Mesendoderm (in vitro differentiated cells): ENCODE data around the gene RANBP10.

Source experiments
- DNase-seq: peaks from one replicate; pipeline ENCODE4 v3.0.0; 2013
- H2AK5ac ChIP-seq: 2 replicates; pipeline ENCODE4 v1.6.1; 2013; ENCODE audit warnings: low read length, inconsistent platforms
- H2BK120ac ChIP-seq: 2 replicates; pipeline ENCODE4 v1.6.1; 2013; ENCODE audit warnings: low read depth, mild to moderate bottlenecking, low read length, moderate library complexity, mixed read lengths
- H2BK15ac ChIP-seq: replicated peaks from 2 replicates; pipeline ENCODE4 v1.6.1; 2013; ENCODE audit warnings: low read depth, mild to moderate bottlenecking, moderate library complexity
- H2BK5ac ChIP-seq: 2 replicates; pipeline ENCODE4 v1.6.1; 2013; ENCODE audit warnings: low read length, inconsistent platforms
- H3K18ac ChIP-seq: 2 replicates; pipeline ENCODE4 v1.6.1; 2013; ENCODE audit warnings: mild to moderate bottlenecking, low read length, mixed read lengths
- H3K23ac ChIP-seq: one replicate; pipeline ENCODE4 v1.6.1; 2013; ENCODE audit warnings: low read length
- H3K27ac ChIP-seq: 2 replicates; pipeline ENCODE4 v1.5.1; 2013; ENCODE audit warnings: low read depth, mild to moderate bottlenecking, inconsistent platforms, low read length, moderate library complexity
- H3K27me3 ChIP-seq: 2 replicates; pipeline ENCODE4 v1.6.1; 2013; ENCODE audit warnings: low read length, control low read depth, mild to moderate bottlenecking, inconsistent platforms; ENCODE audit not compliant: insufficient read depth, poor library complexity
- H3K36me3 ChIP-seq: 2 replicates; pipeline ENCODE4 v1.6.1; 2013; ENCODE audit warnings: low read length, inconsistent platforms; ENCODE audit not compliant: control insufficient read depth, insufficient read depth
- H3K4ac ChIP-seq: one replicate; pipeline ENCODE4 v1.6.1; 2013; ENCODE audit warnings: low read depth, mild to moderate bottlenecking, low read length, moderate library complexity
- H3K4me1 ChIP-seq: 2 replicates; pipeline ENCODE4 v1.6.1; 2013; ENCODE audit warnings: low read depth, low read length, inconsistent platforms; ENCODE audit not compliant: control insufficient read depth
- H3K4me2 ChIP-seq: 2 replicates; pipeline ENCODE4 v1.6.1; 2013; ENCODE audit warnings: low read length
- H3K4me3 ChIP-seq: 2 replicates; pipeline ENCODE4 v1.5.1; 2013; ENCODE audit warnings: mild to moderate bottlenecking, low read length
- H3K56ac ChIP-seq: one replicate; pipeline ENCODE4 v1.6.1; 2013; ENCODE audit warnings: low read length
- H3K79me1 ChIP-seq: 2 replicates; pipeline ENCODE4 v1.6.1; 2013; ENCODE audit warnings: low read length, inconsistent platforms
- H3K79me2 ChIP-seq: 2 replicates; pipeline ENCODE4 v1.6.1; 2013; ENCODE audit warnings: mild to moderate bottlenecking, low read length; ENCODE audit not compliant: control insufficient read depth, insufficient read depth
- H3K9ac ChIP-seq: 2 replicates; pipeline ENCODE4 v1.6.1; 2013; ENCODE audit warnings: low read length, inconsistent platforms
- H4K5ac ChIP-seq: one replicate; pipeline ENCODE4 v1.6.1; 2013; ENCODE audit warnings: low read length
- H4K8ac ChIP-seq: one replicate; pipeline ENCODE4 v1.6.1; 2013; ENCODE audit warnings: low read depth, mild to moderate bottlenecking, control low read depth, low read length, moderate library complexity
- WGBS: extraction: QIAGEN DNeasy Blood & Tissue Kit; methylation state at CpG from one replicate; pipeline ENCODE4 v1.1.7; 2013; ENCODE audit warnings: low lambda C conversion rate, missing lambda C conversion rate; ENCODE audit not compliant: insufficient coverage; ENCODE audit errors: extremely low coverage; 5-methylcytosine and 5-hydroxymethylcytosine counted together

RANBP10 gene

GRCh38 chr16:67720236-67720635, 86.1 kb downstream of the RANBP10 start:
- H4K8ac ChIP-seq = no peak overlapping the region
- no peak overlapping the region for H3K27ac ChIP-seq
- peaks cover 5% of the 10 kb centered on the region for H3K4me1 ChIP-seq
- H2BK120ac ChIP-seq = no peak overlapping the region
- no peak overlapping the region for H3K4ac ChIP-seq
- no peak overlapping the region for H3K18ac ChIP-seq
- WGBS = no CpG with 5 or more reads among the region's 1 CpG
- no peaks in the 10 kb centered on the region for H3K36me3 ChIP-seq
- peaks cover 11% of the 10 kb centered on the region for H3K79me2 ChIP-seq
- H3K79me1 ChIP-seq = peaks cover 8% of the 10 kb centered on the region
- no peak overlapping the region for H3K23ac ChIP-seq
- no peak overlapping the region for H4K5ac ChIP-seq
- H3K9ac ChIP-seq = peak overlapping the region; percentile 81
- no peak overlapping the region for H2BK5ac ChIP-seq
- no peak overlapping the region for H2AK5ac ChIP-seq
- peak overlapping the region; percentile 90 for H3K56ac ChIP-seq
- H3K4me2 ChIP-seq = peak overlapping the region; percentile 95
- DNase-seq = no peak
- no peaks in the 10 kb centered on the region for H3K27me3 ChIP-seq
- H2BK15ac ChIP-seq = no peak overlapping the region
- no peak overlapping the region for H3K4me3 ChIP-seq

- H2BK120ac ChIP-seq = no peak overlapping the region
- H3K27ac ChIP-seq = peak overlapping the region; percentile 28
- H4K8ac ChIP-seq = no peak overlapping the region
- no CpG with 5 or more reads among the region's 5 CpGs for WGBS
- peak overlapping the region; percentile 95 for H3K4me2 ChIP-seq
- peak; percentile 88 for DNase-seq
- no peak overlapping the region for H2BK15ac ChIP-seq
- H3K36me3 ChIP-seq = no peaks in the 10 kb centered on the region
- peak overlapping the region; percentile 65 for H3K4me3 ChIP-seq
- peaks cover 12% of the 10 kb centered on the region for H3K79me2 ChIP-seq
- H3K56ac ChIP-seq = peak overlapping the region; percentile 90
- peaks cover 5% of the 10 kb centered on the region for H3K4me1 ChIP-seq
- no peak overlapping the region for H2BK5ac ChIP-seq
- H3K9ac ChIP-seq = peak overlapping the region; percentile 81
- no peak overlapping the region for H3K23ac ChIP-seq
- H3K27me3 ChIP-seq = no peaks in the 10 kb centered on the region
- no peak overlapping the region for H2AK5ac ChIP-seq
- peaks cover 8% of the 10 kb centered on the region for H3K79me1 ChIP-seq
- no peak overlapping the region for H3K18ac ChIP-seq
- no peak overlapping the region for H3K4ac ChIP-seq
- H4K5ac ChIP-seq = no peak overlapping the region
These were observed 86.6 kb downstream of the RANBP10 start for GRCh38 chr16:67719778-67720144.

GRCh38 chr16:67719048-67719777, 87.1 kb downstream of the RANBP10 start, which contains the start of gene GFOD2:
Gene GFOD2, minus strand, starts transcription at chr16:67719316. Its CDS starts 33,601 bp downstream, at chr16:67685715.
- WGBS = no CpG with 5 or more reads among the region's 59 CpGs
- peak; percentile 96 for DNase-seq

GRCh38 chr16:67718668-67719047, 87.7 kb downstream of the RANBP10 start:
- Histone ChIP-seq H2BK5ac (no peak overlapping the region), H4K8ac (no peak overlapping the region), H3K4me2 (peak overlapping the region; percentile 63), H3K9ac (peak overlapping the region; percentile 88), H3K18ac (no peak overlapping the region), H2AK5ac (no peak overlapping the region), H3K79me1 (peaks cover 9% of the 10 kb centered on the region), H3K27ac (no peak overlapping the region), H3K27me3 (no peaks in the 10 kb centered on the region), H3K36me3 (no peaks in the 10 kb centered on the region), H3K79me2 (peaks cover 14% of the 10 kb centered on the region), H3K4me1 (peaks cover 6% of the 10 kb centered on the region), H3K4ac (no peak overlapping the region), H4K5ac (no peak overlapping the region), H3K4me3 (peak overlapping the region; percentile 80), H2BK120ac (no peak overlapping the region), H3K56ac (peak overlapping the region; percentile 95), H3K23ac (no peak overlapping the region), H2BK15ac (no peak overlapping the region)
- DNase-seq = peak; percentile 37
- WGBS = no CpG with 5 or more reads among the region's 14 CpGs

More at GRCh38 chr16:67719048-67719777, 87.1 kb downstream of the RANBP10 start, which contains the start of gene GFOD2:
- Histone ChIP-seq H3K79me2 (peaks cover 14% of the 10 kb centered on the region), H3K27me3 (no peaks in the 10 kb centered on the region), H3K4ac (no peak within 1 kb of the TSS), H2AK5ac (no peak within 1 kb of the TSS), H4K5ac (no peak within 1 kb of the TSS), H3K9ac (peak within 1 kb of the TSS; percentile 88), H3K56ac (peak within 1 kb of the TSS; percentile 95), H3K4me2 (peak within 1 kb of the TSS; percentile 95), H3K4me1 (peaks cover 5% of the 10 kb centered on the region), H4K8ac (no peak within 1 kb of the TSS), H3K4me3 (peak within 1 kb of the TSS; percentile 80), H2BK5ac (no peak within 1 kb of the TSS), H3K36me3 (no peaks in the 10 kb centered on the region), H2BK120ac (no peak within 1 kb of the TSS), H3K18ac (no peak within 1 kb of the TSS), H3K79me1 (peaks cover 8% of the 10 kb centered on the region), H2BK15ac (no peak within 1 kb of the TSS), H3K23ac (no peak within 1 kb of the TSS), H3K27ac (peak within 1 kb of the TSS; percentile 28)

GRCh38 chr16:67716097-67716496, 90.3 kb downstream of the RANBP10 start:
- Histone ChIP-seq H3K27ac (no peak overlapping the region), H3K4me2 (no peak overlapping the region), H3K27me3 (no peaks in the 10 kb centered on the region), H3K79me2 (peaks cover 21% of the 10 kb centered on the region), H2BK120ac (no peak overlapping the region), H3K9ac (no peak overlapping the region), H3K4me1 (peaks cover 8% of the 10 kb centered on the region), H3K4me3 (no peak overlapping the region), H3K36me3 (no peaks in the 10 kb centered on the region), H3K4ac (no peak overlapping the region), H2BK15ac (no peak overlapping the region), H3K18ac (no peak overlapping the region), H4K8ac (no peak overlapping the region), H4K5ac (no peak overlapping the region), H2AK5ac (no peak overlapping the region), H3K79me1 (peaks cover 13% of the 10 kb centered on the region), H3K23ac (no peak overlapping the region), H2BK5ac (no peak overlapping the region), H3K56ac (no peak overlapping the region)
- no CpG with 5 or more reads among the region's 2 CpGs for WGBS
- DNase-seq = no peak
